HG03196 (cell line): ENCODE data around the gene SERPINE2.

Experiments
- ATAC-seq: cut with Tn5 transposase; IDR thresholded peaks from one replicate; pipeline ENCODE4 v1.9.1; 2021; ENCODE audit not compliant: unreplicated experiment

The SERPINE2 gene

GRCh38 chr2:223944703-223945531 is 94.2 kb downstream of the SERPINE2 start, which contains the start of gene WDFY1:
Gene WDFY1 (minus strand): TSS chr2:223945335. CDS start chr2:223945284, 51 bp downstream.
- peak; percentile 83 for ATAC-seq

- no peak for ATAC-seq
Observed at GRCh38 chr2:223944166-223944702, 94.9 kb downstream of the SERPINE2 start.

- no peak for ATAC-seq
Observed at GRCh38 chr2:223943561-223944008, 95.5 kb downstream of the SERPINE2 start.

GRCh38 chr2:223943135-223943534 is 96.0 kb downstream of the SERPINE2 start:
- no peak for ATAC-seq

GRCh38 chr2:223941579-223942277 is 97.4 kb downstream of the SERPINE2 start:
- ATAC-seq, result peak; percentile 27

GRCh38 chr2:223939438-223939837 is 99.6 kb downstream of the SERPINE2 start:
- peak; percentile 38 for ATAC-seq

- ATAC-seq, result no peak
Observed at GRCh38 chr2:223937535-223937934, 101.6 kb downstream of the SERPINE2 start.

GRCh38 chr2:223936862-223937326 is 102.2 kb downstream of the SERPINE2 start:
- ATAC-seq, result no peak

- ATAC-seq, result no peak
Observed at GRCh38 chr2:223935459-223936125, 103.5 kb downstream of the SERPINE2 start.

GRCh38 chr2:223934870-223935269 is 104.2 kb downstream of the SERPINE2 start:
- ATAC-seq, result no peak

- no peak for ATAC-seq
Observed at GRCh38 chr2:223932816-223933800, 106.0 kb downstream of the SERPINE2 start.

GRCh38 chr2:223930103-223930976 is 108.7 kb downstream of the SERPINE2 start:
- ATAC-seq, result no peak

- ATAC-seq, result no peak
Observed at GRCh38 chr2:223929571-223930102, 109.4 kb downstream of the SERPINE2 start.

GRCh38 chr2:223928113-223929006 is 110.7 kb downstream of the SERPINE2 start:
- ATAC-seq, result no peak

GRCh38 chr2:223925106-223925505 is 114.0 kb downstream of the SERPINE2 start:
- ATAC-seq, result no peak
